H7 (cell line): ENCODE measurements around the gene LRRC51. TPM values are rescaled to one million over a fixed set of nuclear protein-coding genes. Genes with fewer than 3 reads are reported as not detected.

ENCODE experiments used
- DNase-seq: peaks from one replicate; pipeline ENCODE4 v3.0.0; 2012
- H3K27me3 ChIP-seq: 2 replicates; pipeline ENCODE4 v1.6.0; 2011; ENCODE audit warnings: mild to moderate bottlenecking, low read length; ENCODE audit not compliant: control insufficient read depth, insufficient read depth
- H3K36me3 ChIP-seq: replicated peaks from 2 replicates; pipeline ENCODE4 v1.5.1; 2011; ENCODE audit warnings: low read length; ENCODE audit not compliant: control insufficient read depth, insufficient read depth
- H3K4me3 ChIP-seq: 2 replicates; pipeline ENCODE4 v1.5.1; 2011; ENCODE audit warnings: low read depth, mild to moderate bottlenecking, control low read depth, low read length, moderate library complexity; ENCODE audit not compliant: insufficient read depth
- total RNA-seq: library from RNA; depleted of rRNA; stranded (reverse); fragments of >200 nt; shearing (Covaris generic); gene quantifications from 2 replicates; pipeline ENCODE4 v1.2.3, GENCODE V29; 2014

The LRRC51 gene
- total RNA-seq, 1 experiment from 2014 or later = 4.2 TPM

GRCh38 chr11:72058416-72059034, 22.1 kb upstream of the LRRC51 start:
- Histone ChIP-seq H3K27me3 (no peaks in the 10 kb centered on the region), H3K36me3 (no peaks in the 10 kb centered on the region), H3K4me3 (no peak overlapping the region)
- no peak for DNase-seq

DNA sequence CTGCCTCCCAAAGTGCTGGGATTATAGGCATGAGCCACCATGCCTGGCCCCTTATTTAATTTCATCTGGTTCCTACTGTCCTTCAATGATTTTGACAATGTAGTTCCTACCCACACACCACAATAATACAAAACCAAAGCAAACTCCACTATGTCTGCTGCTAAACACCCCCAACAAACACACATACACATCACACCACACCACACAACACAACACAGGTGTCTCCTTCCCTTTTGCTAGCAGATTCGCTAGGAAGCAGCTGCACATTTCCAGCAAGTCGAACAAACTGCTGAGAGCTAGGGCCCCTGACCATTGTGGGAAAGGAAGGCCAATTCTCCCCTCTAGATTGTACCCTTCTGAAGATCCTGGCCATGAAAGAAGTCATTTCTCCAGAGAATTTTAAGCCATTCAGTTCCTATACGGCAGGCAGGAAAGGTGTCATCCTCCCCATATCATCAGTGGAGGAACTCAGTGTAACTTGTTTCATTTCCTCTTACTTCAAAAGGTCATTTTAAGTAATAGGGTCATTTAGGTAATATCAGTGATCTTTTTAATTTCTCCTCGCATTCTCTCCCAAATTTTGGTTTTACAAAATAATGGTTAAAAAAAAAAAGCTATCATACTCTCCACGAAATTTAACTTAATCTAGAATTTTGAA, 18.8 kb upstream of the LRRC51 start:
- H3K36me3 ChIP-seq = no peaks in the 10 kb centered on the region; the same call in 1 of the 2 replicates
- DNase-seq = no peak
- H3K4me3 ChIP-seq = no peak overlapping the region
- no peaks in the 10 kb centered on the region for H3K27me3 ChIP-seq

DNA sequence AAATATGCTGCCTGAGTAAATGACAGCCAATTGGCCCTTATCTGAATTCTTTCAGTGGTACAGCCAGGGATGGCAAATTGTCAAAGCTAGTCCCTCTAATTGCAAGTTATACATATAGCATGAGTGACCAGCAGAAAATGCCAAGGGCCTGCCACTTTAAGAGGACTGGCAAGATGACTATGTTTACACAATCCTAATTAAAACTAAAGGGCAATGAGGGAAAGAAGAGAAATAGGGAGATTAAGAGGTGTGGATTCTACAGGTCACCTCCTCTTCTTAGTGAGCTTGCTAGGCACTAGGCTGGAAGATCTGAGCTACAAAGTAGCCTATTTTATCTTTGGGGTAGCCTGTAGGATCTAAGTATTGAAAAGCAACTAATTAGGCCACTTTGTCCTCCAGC, 13.8 kb upstream of the LRRC51 start:
- H3K4me3 ChIP-seq = no peak overlapping the region

DNA sequence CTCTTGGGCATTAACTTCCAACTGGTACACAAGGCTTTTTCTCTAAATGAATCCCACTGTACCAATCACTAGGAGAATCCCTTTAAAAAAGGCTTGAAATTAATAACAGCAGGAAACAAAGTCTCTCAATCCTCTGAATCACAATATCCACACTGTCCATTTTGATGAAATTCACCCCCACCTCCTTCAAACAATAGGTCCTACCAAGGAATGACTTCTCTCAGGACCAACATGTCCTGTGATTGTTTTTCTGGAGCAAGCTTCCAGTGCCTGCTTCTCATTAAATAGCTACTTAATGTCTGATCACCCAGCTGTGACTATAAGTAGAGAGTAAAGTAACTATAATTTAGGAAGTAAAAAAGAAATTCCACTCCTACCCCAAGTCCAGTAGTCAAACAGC, 13.4 kb upstream of the LRRC51 start:
- Histone ChIP-seq H3K36me3 (no peaks in the 10 kb centered on the region; the same call in none of the 2 replicates), H3K4me3 (no peak overlapping the region), H3K27me3 (no peaks in the 10 kb centered on the region)
- DNase-seq = no peak

More for the DNA sequence above, 13.8 kb upstream of the LRRC51 start:
- no peak for DNase-seq
- no peaks in the 10 kb centered on the region; the same call in none of the 2 replicates for H3K36me3 ChIP-seq
- H3K27me3 ChIP-seq = no peaks in the 10 kb centered on the region

DNA sequence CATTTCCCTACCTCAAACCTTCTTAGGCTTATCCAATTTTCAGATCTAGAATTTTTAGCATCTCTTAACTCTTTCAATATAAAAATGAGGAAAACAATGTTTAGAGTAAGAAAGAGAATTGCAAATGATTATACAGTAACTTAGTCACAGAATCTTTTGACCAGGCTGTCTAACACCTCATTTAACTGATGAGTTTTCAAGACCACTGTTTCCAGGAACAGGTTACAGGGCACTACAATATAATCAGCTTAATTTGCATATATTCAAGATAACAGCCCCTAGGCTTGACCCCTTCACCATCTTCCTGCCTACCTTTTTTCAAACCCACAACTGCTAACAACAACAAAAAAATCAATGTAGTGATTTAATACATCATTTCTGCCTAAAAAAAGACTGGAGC, 13.0 kb upstream of the LRRC51 start:
- Histone ChIP-seq H3K27me3 (no peaks in the 10 kb centered on the region), H3K36me3 (no peaks in the 10 kb centered on the region; the same call in none of the 2 replicates), H3K4me3 (no peak overlapping the region)
- DNase-seq = no peak

DNA sequence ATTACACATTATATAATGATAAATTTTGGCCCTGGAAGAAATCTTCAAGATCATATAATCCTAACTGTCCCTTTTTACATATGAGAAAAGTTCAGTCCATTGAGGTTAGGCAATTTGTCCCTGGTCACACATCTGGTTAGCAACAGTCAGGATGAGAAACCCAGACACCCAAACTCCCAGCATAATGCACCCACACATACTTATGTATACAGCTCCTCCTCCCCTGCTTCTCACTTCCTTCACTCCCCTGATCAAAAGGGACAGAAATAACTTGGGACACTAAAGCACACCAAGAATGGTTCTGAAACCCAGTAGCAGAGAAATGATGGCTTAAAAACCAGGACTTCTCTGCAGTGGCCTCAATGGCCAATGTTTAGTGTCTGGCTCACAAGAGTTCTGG, 11.4 kb upstream of the LRRC51 start:
- Histone ChIP-seq H3K27me3 (no peaks in the 10 kb centered on the region), H3K36me3 (no peaks in the 10 kb centered on the region; the same call in none of the 2 replicates), H3K4me3 (no peak overlapping the region)
- DNase-seq = no peak

GRCh38 chr11:72069787-72070251, 10.8 kb upstream of the LRRC51 start:
- Histone ChIP-seq H3K4me3 (no peak overlapping the region), H3K36me3 (no peaks in the 10 kb centered on the region; the same call in none of the 2 replicates), H3K27me3 (no peaks in the 10 kb centered on the region)
- DNase-seq = no peak

- Histone ChIP-seq H3K27me3 (no peaks in the 10 kb centered on the region), H3K4me3 (no peak overlapping the region), H3K36me3 (no peaks in the 10 kb centered on the region; the same call in 1 of the 2 replicates)
- DNase-seq = no peak
Measured at GRCh38 chr11:72070491-72070890, 10.2 kb upstream of the LRRC51 start.

- Histone ChIP-seq H3K27me3 (no peaks in the 10 kb centered on the region), H3K36me3 (no peaks in the 10 kb centered on the region), H3K4me3 (no peak overlapping the region)
- no peak for DNase-seq
Measured at GRCh38 chr11:72072348-72072747, 8.3 kb upstream of the LRRC51 start.

DNA sequence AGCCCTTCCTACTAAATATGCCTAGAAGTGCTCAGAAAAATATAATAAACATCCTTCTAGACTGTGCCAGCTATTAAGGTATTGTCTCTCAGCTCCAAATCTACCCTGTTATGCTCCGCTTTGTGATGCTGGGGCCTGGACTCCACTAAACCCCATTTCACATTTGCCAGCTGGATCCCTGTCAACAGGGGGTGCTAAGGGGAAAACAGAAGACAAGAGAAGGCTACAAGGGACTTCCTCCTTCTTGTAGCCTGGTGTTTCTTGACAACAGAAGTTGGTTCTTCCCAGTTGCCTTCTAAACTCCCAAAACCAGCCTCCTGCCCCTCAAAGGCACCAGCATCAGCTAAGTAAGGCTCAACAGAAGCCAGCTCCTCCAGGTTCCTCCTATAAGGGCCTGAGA, 5.5 kb upstream of the LRRC51 start:
- H3K36me3 ChIP-seq = no peaks in the 10 kb centered on the region
- no peaks in the 10 kb centered on the region for H3K27me3 ChIP-seq
- peak; percentile 60 for DNase-seq
- no peak overlapping the region for H3K4me3 ChIP-seq

DNA sequence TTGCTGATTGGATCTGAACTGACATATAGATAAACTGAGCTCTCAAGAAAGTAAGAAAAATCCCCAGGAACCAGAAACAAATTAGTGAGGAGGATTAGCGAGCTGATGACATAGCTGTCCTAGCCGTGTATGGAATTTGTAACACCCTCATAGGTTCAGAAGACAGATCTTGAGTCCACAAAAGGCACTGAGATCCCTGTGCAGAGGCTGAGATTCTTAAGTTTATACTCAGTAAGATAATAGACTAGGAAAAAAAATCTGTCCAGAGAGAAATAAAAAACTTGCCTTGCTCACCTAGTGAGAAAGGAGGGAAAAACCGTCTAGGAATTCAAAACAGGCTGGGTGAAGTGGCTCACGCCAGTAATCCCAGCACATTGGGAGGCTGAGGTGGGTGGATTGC, 4.9 kb upstream of the LRRC51 start:
- H3K36me3 ChIP-seq = no peaks in the 10 kb centered on the region
- DNase-seq = no peak
- H3K4me3 ChIP-seq = no peak overlapping the region
- no peaks in the 10 kb centered on the region for H3K27me3 ChIP-seq

GRCh38 chr11:72078477-72078876, 2.2 kb upstream of the LRRC51 start:
- no peak overlapping the region for H3K4me3 ChIP-seq

DNA sequence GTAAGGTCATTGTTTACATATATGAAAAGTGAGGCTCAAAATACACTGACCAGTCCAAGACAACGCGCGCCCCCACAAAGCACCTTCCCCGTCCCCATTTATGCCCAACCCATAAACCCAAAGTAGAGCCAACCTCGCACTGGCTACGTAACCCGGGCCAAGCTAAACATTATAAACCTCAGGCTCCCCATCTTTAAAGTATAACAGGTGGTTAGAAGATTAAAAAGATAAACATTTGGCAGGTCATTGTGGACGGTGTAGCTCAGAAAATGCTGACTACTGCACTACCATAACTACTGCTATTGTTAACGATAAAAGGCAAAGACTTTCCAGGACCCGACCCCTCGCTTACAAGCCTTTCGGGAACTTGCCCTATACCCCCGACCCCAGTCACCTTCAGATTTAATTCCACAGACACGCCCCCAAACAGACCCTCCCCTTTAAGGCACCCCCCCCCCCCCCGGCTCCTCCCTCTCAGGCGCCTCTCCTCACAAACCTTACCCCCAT, 778 bp upstream of the LRRC51 start:
- Histone ChIP-seq H3K4me3 (peak overlapping the region; percentile 76), H3K36me3 (no peaks in the 10 kb centered on the region), H3K27me3 (no peaks in the 10 kb centered on the region)
- peak; percentile 87 for DNase-seq

More at GRCh38 chr11:72078477-72078876, 2.2 kb upstream of the LRRC51 start:
- DNase-seq = no peak
- H3K27me3 ChIP-seq = no peaks in the 10 kb centered on the region
- no peaks in the 10 kb centered on the region for H3K36me3 ChIP-seq

DNA sequence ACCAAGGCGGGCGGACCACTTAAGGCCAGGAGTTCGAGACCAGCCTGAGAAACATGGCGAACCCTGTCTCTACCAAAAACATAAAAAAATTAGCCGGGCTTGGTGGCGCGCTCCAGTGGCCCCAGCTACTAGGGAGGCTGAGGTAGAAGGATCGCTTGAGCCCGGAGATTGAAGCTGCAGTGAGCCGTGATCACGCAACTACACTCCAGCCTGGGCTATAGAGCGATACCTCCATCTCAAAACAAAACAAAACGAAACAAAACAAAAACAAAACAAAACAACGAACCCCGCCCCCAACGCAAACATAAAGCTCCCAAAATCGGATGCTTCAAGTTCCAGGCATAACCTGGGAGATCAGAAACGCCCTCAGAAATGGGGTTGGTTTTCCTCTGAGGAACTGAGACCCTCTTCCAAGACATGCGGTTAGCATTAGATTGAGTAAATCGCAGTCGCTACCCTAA, 564 bp downstream of the LRRC51 start:
- DNase-seq = no peak
- Histone ChIP-seq H3K4me3 (peak overlapping the region; percentile 45), H3K27me3 (no peaks in the 10 kb centered on the region), H3K36me3 (no peaks in the 10 kb centered on the region)

DNA sequence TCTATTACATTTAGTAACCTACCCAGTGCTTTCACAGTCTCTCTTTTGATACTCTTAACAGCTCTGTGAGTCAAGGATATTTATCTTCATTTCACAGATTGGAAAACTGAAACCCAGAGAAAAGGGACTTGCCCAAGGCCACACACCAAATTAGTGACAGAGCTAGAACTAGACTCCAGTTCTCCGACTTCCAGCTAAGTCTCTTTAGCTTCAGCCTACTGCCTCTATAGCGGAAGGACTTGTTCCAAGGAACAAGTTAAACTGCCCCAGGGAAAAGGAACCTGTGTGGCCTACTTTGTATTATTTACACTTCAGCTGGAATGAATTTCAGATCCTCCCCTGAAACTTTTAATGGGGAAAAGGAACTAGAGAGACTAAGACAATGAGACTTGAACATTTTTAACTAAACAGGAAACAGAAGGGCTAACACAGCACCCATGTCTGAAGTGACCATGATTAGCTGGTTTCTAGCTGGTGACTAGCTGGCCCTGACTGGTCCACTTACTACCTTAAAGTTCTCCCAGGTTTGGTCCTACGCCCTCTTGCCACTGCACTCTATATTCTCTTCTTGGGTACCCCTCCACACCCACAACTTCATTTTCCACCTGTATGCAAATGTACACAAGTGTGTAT, 1.3 kb downstream of the LRRC51 start:
- no peaks in the 10 kb centered on the region for H3K27me3 ChIP-seq
- H3K4me3 ChIP-seq = no peak overlapping the region
- DNase-seq = no peak
- H3K36me3 ChIP-seq = no peaks in the 10 kb centered on the region
